ENCODE results near the gene GSTO1.

The GSTO1 gene

GRCh38 chr10:104316321-104317099 lies 61.8 kb downstream of the GSTO1 start:
- DNase-seq (ENCODE audit: extremely low read depth, low read depth), result no peak
- TF ChIP-seq CTCF (IDR thresholded peaks at IDR 0.05; ENCODE audit: low read depth, low read length), result no peak
